ENCODE measurements around the gene KDM5B. TPM values are rescaled to one million over a fixed set of nuclear protein-coding genes. Genes with fewer than 3 reads are reported as not detected.

KDM5B gene
- total RNA-seq, 1 donor from 2014 or later = 126 TPM

GRCh38 chr1:202689493-202690342 lies 118.5 kb downstream of the KDM5B start:
- intact Hi-C loops (cut with micrococcal nuclease) = no loop called here

- intact Hi-C loops (cut with micrococcal nuclease) = no loop called here
Observed at GRCh38 chr1:202689082-202689481, 119.1 kb downstream of the KDM5B start.

GRCh38 chr1:202688401-202688800 lies 119.8 kb downstream of the KDM5B start:
- intact Hi-C loops (cut with micrococcal nuclease) = no loop called here

GRCh38 chr1:202687798-202688197 lies 120.4 kb downstream of the KDM5B start:
- intact Hi-C loops (cut with micrococcal nuclease) = no loop called here

GRCh38 chr1:202687370-202687769 lies 120.9 kb downstream of the KDM5B start:
- intact Hi-C loops (cut with micrococcal nuclease) = no loop called here

- intact Hi-C loops (cut with micrococcal nuclease) = no loop called here
Observed at GRCh38 chr1:202685641-202686040, 122.6 kb downstream of the KDM5B start.

- intact Hi-C loops (cut with micrococcal nuclease) = no loop called here
Observed at GRCh38 chr1:202684716-202685115, 123.5 kb downstream of the KDM5B start.

GRCh38 chr1:202683029-202683428 lies 125.2 kb downstream of the KDM5B start:
- intact Hi-C loops (cut with micrococcal nuclease) = no loop called here

GRCh38 chr1:202682477-202682876 lies 125.7 kb downstream of the KDM5B start:
- intact Hi-C loops (cut with micrococcal nuclease) = no loop called here

GRCh38 chr1:202681736-202682420 lies 126.3 kb downstream of the KDM5B start:
- intact Hi-C loops (cut with micrococcal nuclease) = no loop called here

- intact Hi-C loops (cut with micrococcal nuclease) = no loop called here
Observed at GRCh38 chr1:202680586-202681352, 127.5 kb downstream of the KDM5B start.

GRCh38 chr1:202679406-202680177 lies 128.6 kb downstream of the KDM5B start:
- intact Hi-C loops (cut with micrococcal nuclease) = no loop called here

GRCh38 chr1:202677433-202677832 lies 130.8 kb downstream of the KDM5B start:
- intact Hi-C loops (cut with micrococcal nuclease) = no loop called here

Other genes starting within 250 kb of the KDM5B start
- not detected in 2 replicates for gene SYT2, start 98.0 kb downstream of the KDM5B start, total RNA-seq
- 1.0 TPM in 1 of 2 replicates, not detected in the other for gene PCAT6, start 2.5 kb upstream of the KDM5B start, total RNA-seq
- gene RABIF, start 80.7 kb upstream of the KDM5B start, total RNA-seq = 16.1 and 17.0 TPM in 2 replicates
- 25.6 and 29.2 TPM in 2 replicates for gene KLHL12, start 118.8 kb upstream of the KDM5B start, total RNA-seq
- gene ADIPOR1, start 149.9 kb upstream of the KDM5B start, total RNA-seq = 73.2 and 78.5 TPM in 2 replicates
- 25.3 and 30.1 TPM in 2 replicates for gene CYB5R1, start 158.8 kb upstream of the KDM5B start, total RNA-seq
- 66.3 and 70.7 TPM in 2 replicates for gene TMEM183A, start 199.0 kb upstream of the KDM5B start, total RNA-seq
- 6.4 and 7.9 TPM in 2 replicates for gene PPFIA4, start 218.1 kb upstream of the KDM5B start, total RNA-seq